Stimulated activated CD4-positive, alpha-beta T cell treated with anti-CD3 and anti-CD28 coated beads, TNF-alpha, amount 100 ng/mL, for 48 hours (primary cell): ENCODE results near the gene SYCN.
"Not testable (repeated sequence)": the region's sequence is repeated elsewhere in the genome, so short reads cannot be mapped to it uniquely, and the experiment has no call there.

Source experiments
- DNase-seq, 3 donors: peaks; one replicate each; pipeline ENCODE4 v3.0.0-alpha.2; 2020; ENCODE audit warnings: low read depth in 3 of 3

SYCN gene, protein sequence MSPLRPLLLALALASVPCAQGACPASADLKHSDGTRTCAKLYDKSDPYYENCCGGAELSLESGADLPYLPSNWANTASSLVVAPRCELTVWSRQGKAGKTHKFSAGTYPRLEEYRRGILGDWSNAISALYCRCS

DNA sequence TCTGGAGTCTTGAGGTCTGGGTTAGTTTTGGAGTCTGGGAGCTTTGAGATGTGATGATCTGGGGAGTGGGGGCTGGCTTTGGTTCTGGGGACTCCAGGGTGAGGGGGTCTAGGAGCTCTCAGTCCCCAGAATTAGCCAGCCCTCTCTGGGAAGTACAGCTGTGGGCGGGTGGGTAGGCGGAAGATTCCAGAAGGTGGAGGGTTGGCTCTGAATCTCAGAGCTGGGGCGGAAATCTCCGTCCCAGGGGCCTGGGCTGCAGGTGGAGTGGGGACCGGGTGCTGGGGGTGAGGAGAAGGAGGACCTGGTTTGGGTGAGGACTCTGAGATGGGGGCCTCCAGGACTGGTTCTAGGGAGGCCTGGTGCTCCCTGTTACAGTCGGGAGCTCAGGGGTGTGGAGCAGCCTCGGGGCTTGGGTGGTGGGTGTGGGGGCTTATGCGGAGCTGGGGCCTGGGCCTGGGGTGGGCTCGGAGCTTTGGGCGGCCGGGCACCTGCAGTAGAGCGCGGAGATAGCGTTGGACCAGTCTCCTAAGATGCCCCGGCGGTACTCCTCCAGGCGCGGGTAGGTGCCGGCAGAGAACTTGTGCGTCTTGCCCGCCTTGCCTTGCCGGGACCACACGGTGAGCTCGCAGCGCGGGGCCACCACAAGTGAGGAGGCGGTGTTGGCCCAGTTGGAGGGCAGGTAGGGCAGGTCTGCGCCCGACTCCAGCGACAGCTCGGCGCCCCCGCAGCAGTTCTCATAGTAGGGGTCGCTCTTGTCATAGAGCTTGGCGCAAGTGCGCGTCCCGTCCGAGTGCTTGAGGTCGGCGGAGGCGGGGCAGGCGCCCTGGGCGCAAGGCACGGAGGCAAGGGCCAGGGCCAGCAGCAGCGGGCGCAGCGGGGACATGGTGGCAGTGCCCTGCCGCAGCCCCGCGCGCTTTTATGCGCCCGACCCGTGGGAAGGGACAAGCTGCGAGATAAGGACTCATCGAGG is at the start of gene SYCN:
TSS of gene SYCN (minus strand) at position 892 of the 970 bp plus-strand sequence. CDS start at position 883, 9 bp downstream.
- DNase-seq, result no peak

DNA sequence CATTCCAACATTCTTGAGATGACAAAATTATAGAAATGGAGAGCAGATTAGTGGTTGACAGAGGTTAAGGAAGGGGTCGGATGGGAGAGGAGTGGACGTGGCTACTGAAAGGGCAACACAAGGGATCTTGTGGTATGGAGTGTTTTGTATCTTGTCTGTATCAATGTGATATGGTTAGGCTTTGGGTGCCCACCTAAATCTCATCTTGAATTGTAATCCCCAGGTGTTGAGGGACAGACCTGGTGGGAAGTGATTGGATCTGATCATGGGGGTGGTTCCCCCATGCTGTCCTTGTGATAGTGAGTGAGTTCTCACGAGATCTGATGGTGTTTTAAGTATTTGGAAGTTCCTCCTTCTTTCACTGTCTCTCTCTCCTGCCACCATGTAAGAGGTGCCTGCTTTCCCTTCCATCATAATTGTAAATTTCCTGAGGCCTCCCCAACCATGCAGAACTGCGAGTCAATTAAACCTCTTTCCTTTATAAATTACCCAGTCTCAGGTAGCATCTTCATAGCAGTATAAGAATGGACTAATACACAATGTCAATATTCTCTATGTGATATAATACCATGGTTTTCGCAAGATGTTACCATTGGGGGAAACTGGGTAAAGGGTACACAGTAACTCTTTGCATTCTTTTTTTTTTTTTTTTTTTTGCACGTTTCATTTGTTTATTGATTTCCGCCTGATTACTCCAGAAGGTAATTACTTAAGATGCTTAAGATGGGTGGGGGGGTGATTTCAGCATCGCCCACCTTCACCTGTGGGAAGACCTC is 49.5 kb upstream of the SYCN start:
- DNase-seq, result no peak

DNA sequence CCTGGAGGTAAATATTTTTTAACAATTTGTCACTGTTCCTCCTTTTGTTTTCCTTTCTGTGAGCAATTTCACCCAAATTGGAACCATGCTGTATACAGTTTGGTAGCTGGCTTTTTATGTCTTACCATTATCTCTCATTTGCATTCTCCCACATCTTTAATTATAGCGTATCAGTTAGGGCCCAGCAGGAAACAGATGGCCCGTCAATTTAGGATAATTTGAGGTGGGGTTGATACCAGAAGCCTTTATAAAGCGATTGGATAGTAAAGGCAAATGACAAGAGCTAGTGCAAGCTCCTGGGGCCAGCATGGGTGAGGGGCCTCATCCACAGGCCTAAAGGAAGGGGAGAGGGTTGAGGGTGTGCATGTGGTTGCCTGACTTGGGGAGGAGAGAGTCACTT is 48.4 kb upstream of the SYCN start:
- DNase-seq, result no peak

DNA sequence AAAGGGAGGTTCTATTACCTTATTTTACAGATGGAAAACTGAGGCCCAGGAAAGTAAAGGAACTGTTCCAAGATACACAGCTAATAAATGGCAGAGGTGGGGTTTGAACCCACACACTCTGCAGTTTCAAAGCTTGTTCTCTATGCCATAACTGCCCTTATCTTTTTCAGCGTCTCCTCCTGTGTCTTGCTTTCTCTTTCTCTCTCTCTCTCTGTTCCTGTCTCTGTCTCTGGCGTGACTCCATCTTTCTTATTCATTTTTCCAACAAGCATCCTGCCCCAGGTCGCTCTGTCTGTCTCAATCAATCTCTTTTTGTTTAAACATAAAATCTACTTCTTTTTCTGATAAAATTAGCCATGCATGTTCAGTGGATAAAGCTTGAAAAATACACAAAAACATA is 47.8 kb upstream of the SYCN start:
- no peak for DNase-seq

DNA sequence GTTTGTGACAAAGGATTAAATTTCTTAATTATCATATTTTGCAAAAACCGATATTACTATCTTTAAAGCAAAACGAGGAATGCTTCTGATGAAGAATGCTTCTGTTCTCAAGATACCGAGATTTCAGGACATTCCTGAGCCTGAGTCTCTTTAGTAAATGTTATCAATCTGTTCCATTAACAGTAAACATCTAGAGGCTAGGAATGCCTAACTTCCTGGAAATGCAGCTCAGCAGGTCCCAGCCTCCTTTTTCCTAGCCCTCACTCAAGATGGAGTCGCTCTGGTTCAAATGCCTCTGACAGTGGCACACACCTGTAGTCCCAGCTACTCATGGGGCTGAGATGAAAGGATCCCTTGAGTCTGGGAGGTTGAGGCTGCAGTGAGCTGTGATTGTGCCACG is 47.0 kb upstream of the SYCN start:
- no peak for DNase-seq

DNA sequence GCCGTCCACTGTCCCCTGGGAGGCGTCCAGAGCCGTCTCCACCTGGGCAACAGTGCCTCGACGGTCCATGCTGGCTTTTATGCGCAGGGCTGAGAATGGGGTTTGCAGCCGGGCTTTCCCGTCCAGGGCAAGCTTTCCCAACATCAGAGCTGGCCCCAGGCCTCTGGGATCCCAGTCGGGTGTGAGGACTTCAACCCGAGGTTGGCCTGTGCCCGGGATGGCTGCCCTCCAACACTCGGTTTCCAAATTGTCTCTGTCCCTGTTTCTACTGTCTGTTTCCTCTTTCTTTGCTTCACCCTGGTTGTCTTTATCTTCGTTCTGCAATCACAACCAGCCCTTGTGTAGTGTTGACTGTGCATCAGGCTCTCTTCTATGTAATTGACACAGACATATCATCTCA is 44.7 kb upstream of the SYCN start, which contains the start of gene IFNL4:
TSS of gene IFNL4 (minus strand) at position 51 of the 400 bp plus-strand sequence.
- no peak for DNase-seq

DNA sequence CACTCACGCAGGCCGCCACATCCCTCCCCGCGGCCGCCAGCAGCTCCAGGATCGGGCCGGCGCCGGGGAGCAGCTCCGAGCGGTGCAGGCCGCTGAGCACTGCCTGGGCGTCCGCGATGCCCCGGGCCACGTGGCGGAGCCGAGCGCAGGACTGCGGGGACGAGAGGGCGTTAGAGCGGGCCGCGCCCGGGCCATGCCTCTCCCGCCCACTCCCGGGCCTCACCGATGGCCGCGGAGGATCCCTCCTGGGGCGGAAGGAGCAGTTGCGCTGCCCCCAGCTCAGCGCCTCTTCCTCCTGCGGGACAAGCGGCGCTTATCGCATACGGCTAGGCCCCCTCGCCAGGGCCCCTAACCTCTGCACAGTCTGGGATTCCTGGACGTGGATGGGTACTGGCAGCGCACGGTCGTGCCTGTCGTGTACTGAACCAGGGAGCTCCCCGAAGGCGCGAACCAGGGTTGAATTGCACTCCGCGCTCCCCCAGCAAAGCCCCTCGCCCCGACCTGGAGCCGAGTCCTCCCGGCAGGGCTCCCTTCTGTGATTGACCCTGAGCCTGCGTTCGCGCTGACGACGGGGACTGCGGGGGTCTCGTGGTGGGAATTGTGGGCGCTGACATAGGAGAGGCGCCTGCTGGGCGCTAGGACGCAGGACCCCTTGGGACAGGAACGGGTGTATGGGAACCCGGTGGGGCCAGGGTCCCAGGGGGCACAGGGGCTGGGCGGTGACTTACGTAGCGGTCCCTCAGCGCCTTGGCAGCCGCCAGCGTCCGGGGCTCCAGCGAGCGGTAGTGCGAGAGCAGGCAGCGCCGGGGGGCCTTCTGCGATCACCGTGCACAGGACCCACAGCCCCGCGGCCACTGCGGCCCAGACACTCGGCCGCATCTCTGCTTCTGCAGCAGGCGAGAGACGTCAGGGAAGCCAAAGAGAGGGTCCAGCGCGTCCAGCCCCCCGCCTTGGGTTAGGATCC is 43.9 kb upstream of the SYCN start:
- no peak for DNase-seq

DNA sequence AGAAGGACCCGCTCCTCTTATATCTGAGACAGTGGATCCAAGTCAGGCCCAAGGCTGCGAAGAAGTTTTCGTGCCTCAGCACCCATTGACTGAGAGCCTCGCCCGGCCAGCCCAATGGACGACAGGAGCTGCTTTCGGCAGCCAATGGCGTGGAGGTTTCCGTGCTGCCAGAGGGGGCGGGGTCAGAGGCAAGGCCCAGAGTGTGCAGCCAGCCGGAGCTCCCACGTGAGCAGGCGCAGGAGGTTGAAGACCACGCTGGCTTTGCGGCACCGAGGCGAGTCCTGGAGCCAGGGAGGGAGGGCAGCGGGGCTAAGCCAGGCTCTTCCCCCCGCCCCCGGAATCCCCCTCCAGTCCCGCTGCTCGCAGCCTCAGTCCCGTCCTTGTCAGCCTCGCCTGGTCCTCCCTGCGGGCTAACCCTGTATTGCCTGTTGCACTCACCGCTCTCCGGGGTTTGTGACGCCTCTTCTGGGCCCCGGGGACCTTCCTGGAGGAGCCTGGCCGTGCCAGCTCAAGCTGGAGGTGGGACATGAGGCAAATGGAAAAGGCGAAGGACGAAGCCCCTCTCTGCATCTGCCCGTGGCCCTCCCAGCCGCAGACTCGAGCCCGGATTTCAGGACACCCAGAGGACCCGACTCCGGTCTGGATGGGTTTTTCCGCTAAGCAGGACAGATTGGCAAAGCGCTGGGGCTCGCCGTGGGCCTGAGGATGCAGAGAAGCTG is 43.0 kb upstream of the SYCN start:
- DNase-seq, result peak in 1 of 3 donors; percentile 35

DNA sequence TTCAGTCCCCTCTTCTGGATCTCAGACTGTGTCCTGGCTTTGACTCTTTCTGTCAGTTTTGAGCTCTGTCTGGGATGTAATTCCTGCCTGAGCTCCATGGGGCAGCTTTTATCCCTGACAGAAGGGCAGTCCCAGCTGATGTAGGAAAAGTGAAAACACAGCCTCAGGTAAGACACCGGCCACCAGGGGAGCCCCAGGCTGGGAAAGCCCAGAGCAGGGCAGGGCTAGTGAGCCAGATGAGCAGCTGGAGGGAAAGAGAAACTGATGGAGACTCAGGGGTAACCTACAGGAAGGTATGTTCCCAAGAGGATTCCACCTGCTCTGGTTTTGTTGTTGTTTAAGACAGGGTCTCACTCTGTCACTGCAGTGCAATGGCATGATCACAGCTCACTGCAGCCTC is 41.1 kb upstream of the SYCN start:
- DNase-seq, result not testable (repeated sequence)

DNA sequence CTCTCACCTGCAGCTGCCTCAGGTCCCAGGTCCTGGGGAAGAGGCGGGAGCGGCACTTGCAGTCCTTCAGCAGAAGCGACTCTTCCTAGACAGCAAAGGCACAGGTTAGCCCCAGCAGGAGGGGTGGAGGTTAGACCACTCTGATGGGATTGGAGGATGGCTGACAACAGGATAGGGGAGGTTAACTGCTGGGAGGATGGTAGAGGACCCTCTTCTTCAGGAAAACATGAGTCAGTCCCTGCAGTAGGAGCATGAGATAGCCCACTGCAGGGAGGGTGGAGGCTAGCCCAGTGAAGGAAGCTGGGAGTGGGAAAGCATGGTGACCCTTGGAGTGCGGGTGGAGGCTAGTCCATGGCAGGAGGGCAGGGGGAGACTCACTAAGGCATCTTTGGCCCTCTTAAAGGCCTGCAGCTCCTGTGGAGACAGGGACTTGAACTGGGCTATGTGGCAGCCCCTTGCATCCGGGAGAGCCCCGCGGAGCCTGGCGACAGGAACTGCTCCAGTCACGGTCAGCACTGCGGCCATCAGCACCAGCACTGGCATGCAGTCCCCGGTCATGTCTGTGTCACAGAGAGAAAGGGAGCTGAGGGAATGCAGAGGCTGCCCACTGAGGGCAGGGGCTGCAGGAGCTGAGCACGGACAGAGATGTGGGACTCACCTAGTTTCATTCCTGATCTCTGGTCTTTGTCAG is 40.5 kb upstream of the SYCN start, which contains the start of gene IFNL3:
TSS of gene IFNL3 (minus strand) at position 597 of the 691 bp plus-strand sequence. CDS start at position 558, 39 bp downstream.
- DNase-seq, result not testable (repeated sequence)

DNA sequence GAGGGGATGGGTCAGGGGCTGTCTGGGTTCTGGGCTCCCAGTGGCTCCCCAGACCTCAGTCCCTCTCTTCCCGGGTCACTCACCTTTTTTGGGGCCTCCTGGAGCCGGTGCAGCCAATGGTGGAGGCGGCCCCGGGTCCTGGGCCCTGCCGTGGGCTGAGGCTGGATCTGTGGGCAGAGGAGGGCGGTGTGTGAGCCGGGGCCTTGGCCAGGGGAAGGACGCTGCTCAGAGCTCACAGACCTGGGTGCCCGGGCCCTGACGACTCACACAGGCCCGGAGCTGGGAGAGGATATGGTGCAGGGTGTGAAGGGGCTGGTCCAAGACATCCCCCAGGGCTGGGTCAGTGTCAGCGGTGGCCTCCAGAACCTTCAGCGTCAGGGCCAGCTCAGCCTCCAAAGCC is 39.7 kb upstream of the SYCN start:
- not testable (repeated sequence) for DNase-seq

DNA sequence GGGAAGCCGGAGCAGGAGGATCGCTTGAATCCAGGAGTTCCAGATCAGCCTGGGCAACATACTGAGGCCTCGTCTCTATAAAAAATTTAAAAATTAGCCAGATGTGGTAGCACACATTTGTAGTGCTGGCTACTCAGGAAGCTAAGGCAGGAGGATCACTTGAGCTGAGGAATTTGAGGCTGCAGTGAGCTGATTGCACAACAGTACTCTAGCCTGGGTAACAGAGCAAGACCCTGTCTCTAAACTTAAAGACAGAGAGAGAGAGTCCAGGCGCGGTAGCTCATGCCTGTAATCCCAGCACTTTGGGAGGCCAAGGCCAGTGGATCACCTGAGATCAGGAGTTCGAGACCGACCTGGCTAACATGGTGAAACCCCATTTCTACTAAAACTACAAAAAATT is 36.4 kb upstream of the SYCN start:
- no peak for DNase-seq

DNA sequence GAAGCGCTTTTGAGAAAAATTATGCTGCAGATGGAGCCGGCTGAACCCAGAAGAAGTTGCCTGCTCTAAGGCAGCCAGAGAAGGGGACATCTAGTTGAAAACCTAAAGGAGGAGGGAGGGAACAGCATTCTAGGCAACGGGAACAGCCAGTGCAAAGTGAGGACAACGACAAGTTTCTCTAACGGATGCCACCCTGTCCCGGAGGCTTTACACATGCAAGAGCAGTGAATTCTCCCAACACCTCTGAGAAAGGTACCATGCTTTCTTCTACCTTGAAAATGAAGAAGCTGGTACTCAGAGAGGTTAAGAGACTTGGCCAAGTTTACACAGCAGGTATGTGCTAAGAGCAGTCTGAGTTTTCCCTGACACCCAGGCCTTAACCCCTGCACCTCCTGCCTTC is 34.9 kb upstream of the SYCN start:
- no peak for DNase-seq

DNA sequence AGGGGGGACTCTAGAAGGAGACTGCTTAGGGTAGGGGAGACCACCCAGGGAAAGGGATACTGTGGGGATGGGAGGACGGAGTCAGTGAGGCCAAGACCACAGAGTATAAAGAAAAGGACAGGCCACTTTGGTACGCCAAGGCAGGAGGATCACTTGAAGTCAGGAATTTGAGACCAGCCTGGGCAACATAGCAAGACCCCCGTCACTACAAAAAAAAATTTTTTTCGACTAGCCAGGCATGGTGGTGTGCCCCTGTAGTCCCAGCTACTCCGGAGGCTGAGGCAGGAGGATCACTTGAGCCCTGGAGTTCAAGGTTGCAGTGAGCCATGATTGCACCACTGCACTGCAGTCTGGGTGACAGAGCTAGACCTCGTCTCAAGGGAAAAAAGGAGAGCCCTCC is 34.1 kb upstream of the SYCN start:
- no peak for DNase-seq

DNA sequence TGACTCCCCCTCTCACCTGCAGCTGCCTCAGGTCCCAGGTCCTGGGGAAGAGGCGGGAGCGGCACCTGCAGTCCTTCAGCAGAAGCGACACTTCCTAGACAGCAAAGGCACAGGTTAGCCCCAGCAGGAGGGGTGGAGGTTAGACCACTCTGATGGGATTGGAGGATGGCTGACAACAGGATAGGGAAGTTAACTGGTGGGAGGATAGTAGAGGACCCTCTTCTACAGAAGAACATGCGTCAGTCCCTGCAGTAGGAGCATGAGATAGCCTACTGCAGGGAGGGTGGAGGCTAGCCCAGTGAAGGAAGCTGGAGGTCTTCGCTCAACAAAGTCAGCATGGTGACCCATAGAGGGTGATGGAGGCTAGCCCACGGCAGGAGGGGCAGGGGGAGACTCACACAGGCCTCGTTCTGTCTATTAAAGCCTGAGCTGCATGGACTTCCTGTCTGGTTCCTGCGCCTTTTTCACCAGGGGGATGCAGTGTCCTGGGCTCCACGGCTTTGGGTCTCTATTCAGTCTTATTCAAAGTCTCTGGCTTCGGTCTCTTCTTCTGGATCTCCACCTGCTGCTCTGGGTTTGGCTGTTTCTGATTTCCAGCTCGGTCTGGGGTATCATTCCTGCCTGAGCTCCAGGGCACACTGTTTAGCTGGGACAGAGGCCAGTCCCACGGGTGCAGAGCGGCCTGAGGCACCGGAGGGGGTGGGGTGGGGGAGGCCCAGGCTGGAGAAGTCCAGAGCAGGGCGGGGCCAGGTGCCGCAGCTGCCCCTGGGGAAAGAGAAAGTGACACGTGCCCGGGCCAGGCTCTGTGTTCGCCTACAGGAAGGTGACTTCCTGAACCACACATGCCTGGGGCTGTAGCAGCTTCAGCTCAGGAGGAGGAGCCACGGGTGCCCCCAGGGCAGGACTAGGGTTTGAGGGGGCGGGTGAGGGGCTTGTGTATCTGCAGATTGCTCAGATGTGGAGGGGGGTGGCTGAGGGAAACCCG is 33.4 kb upstream of the SYCN start:
- DNase-seq, result peak in 1 of 3 donors; percentile 18

DNA sequence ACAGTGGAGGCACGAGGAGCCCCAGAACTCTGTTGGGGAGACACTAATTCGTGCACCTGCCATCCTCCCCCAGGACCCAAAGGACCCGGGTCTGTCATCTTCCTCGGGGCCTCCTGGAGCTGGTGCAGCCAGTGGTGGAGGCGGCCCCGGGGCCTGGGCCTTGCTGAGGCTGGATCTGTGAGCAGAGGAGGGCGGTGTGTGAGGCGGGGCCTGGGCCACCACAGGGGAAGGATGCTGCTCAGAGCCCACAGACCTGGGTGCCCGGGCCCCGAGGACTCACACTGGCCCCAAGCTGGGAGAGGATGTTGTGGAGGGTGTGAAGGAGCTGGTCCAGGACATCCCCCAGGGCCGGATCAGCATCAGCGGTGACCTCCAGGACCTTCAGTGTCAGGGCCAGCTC is 32.5 kb upstream of the SYCN start:
- DNase-seq, result no peak

DNA sequence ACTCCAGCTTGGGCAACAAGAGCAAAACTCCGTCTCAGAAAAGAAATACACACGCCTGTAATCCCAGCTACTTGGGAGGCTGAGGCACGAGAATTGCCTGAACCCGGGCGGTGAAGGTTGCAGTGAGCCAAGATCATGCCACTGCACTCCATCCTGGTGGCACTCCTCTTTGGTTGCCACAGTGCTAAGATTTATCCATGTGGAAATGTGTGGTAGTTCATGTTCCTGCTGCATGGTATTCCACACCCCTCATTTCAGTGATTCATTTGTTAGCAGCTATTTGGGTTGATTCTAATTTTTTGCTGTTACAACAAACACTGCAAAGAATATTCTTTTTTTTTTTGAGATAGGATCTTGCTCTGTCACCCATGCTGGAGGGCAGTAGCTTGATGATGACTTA is 28.6 kb upstream of the SYCN start:
- no peak for DNase-seq

DNA sequence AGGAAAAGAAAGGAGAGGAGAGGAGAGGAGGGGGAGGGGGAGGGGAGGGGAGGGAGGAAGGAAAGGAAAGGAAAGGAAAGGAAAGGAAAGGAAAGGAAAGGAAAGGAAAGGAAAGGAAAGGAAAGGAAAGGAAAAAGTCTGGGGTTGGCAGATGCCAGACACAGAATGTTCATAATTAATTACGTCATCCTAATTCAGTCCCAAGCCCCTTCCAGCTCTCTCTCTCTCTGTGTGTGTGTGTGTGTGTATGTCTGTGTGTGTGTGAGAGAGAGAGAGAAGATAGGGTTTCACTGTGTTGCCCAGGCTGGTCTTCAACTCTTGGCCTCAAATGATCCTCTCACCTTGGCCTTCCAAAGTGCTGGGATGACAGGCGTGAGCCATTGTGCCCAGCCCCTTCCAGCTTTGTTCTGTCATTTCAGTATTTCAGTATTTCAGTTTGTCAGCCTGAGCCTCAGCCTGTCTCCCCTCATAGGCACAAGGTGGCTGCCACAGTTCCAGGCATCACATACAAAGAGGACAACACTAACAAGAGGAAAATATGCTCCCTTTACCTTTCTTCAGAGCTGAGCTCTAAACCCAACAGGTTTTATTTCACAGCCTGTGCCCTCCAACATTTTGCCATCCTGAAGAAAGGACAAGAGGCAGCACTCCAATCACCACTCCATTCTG is 26.2 kb upstream of the SYCN start:
- no peak for DNase-seq
